NCI-H748 treated with DMSO at 0.1 percent for 48 hours (cell line): ENCODE measurements around the gene CLDN4.
"Not testable (repeated sequence)": the region's sequence is repeated elsewhere in the genome, so short reads cannot be mapped to it uniquely, and the experiment has no call there.

Source experiments
- DNase-seq: peaks from one replicate; lab custom pipeline; 2025; lab: John Stamatoyannopoulos, UW

Gene CLDN4

DNA sequence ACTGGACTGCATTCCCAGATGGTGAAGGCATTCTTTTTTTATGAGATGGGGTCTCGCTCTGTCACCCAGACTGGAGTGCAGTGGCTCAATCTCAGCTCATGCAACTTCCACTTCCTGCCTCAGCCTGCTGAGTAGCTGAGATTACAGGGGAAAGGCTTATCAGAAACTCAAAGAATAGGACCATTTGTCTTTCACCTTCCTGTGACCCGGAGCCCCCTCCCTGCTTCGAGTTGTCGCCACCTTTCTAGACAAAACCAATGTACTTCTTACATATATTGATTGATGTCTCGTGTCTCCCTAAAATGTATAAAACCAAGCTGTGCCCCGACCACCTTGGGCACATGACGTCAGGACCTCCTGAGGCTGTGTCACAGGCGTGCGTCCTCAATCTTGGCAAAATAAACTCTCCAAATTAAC is 13.3 kb downstream of the CLDN4 start:
- no peak for DNase-seq

DNA sequence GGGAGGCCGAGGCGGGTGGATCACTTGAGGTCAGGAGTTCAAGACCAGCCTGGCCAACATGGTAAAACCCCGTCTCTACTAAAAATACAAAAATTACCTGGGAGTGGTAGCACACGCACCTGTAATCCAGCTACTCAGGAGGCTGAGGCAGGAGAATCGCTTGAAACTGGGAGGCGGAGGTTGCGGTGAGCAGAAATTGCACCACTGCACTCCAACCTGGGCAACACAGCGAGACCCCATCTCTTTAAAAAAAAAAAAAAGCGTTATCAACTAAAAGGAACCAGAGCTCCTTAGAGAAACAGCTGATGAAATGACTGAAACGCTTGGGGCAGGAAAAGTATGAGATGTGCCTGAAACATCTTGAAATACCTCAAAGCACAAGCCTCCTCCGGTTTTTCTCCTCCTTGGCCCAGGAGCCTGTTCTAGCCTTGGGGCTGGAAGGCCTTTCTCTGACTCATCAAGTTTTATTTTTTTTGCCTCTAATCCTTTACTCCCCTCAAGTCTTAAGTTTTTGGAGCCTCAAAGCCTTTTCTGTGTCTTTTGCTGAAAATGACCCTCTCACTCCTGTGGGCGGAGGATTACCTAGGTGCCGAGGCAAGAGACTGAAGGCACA is 14.2 kb downstream of the CLDN4 start:
- DNase-seq = no peak

DNA sequence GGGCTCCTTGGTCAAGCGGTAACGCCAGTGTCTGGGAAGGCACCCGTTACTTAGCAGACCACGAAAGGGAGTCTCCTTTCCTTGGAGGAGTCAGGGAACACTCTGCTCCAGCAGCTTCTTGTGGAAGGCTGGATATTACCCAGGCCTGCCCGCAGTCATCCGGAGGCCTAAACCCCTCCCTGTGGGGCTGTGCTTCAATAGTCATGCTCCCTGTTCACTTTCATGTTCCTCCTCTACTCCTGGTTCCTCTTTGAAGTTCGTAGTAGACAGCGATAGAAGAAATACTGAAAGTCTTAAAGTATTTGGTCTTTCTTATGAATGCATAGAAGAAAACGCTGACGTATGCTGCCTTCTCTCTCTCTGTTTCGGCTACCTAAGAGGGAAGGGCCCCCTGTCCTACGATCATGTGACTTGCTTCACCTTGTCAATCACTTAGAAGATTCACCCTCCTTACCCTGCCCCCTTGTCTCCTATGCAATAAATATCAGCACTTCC is 15.0 kb downstream of the CLDN4 start:
- DNase-seq = not testable (repeated sequence)

DNA sequence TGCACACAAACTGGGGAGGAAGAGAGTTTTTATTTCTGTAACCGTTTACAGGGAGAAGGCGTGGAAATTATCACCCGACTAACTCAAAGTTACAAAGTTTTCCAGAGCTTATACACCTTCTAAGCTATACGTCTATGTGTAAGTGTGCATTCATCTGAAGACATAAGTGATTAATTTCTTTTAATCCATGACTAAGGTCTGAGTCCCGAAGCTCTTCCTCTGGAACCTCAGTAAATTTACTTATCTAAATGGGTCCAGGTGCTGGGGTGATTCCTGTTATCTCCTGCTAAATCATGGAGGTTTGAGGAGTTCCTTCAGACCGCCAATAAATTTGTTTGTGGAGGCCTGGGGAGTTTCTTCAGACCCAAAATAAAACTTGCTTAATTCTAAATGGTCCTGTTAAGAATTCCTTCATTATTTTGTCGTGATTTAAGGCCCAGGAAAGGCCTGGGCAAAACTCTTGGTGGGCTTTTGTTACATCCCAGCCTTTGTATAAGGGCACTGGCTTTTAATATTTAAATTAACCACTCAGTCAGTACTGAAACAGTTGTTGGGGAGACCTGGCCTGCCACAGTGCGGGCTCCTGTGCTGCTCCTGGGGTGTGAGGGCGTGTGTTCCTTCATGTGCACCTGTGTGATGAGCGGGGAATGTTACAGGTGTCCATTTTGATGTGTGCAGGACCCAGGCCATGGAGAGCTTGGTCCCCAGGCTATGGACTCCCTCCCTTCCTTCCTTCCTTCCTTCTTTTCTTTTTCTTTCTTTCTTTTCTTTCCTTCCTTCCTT is 17.3 kb downstream of the CLDN4 start:
- DNase-seq = no peak

DNA sequence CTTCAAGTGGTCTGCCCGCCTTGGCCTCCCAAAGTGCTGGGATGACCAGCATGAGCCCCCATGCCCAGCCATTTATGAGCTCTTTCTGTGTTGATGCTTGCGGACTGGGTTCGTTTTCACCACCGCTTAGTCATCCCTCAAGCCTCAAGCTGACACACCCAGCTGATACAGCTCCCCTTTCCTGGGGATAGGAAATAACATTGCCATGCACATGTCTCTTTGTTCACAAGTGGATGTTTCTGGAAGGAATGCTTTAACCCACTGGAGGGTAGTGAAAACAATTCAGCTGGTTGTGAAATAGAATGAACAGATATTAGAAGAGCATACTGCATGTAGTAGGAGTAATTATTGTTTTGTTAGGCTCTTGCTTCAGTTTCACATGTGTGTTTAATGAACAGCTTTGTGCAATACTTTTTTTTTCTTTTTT is 20.0 kb downstream of the CLDN4 start:
- DNase-seq = no peak

DNA sequence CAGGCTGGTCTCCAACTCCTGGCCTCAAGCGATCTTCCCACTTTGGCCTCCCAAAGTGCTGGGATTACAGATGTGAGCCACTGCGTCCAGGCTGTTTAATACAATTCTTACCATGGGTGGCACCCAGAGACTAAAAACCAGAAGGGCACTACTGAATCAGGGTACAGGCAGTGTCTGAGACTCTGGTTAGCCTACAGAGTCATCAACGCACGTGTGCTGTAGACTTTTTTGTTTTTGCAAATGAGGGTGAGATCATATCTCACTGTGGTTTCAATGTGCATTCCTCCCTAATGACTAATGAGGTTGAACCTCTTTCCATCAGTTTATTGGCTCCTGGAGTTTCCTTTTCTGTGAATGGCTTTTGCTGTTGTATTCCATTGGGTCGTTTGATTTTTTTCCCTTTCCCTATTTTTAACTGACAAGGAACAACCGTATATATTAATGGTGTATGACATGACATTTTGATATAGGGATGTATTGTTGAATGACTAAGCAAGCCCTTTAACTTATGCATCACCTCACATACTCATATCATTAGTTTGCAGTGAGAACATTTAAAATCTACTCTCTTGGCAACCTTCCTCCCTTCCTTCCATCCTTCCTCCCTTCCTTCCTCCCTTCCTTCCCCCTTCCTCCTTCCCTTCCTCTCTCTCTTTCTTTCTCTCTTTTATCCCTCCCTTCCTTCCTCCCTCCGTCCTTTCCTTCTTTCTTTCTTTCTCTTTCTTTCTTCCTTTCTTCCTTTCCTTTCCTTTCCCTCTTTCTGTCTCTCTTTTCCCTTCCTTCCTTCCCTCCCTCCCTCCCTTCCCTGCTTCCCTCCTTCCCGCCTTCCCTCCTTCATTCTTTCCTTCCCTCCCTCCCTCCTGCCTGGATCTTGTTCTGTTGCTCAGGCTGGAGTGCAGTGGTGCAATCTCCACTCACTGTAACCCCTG is 20.9 kb downstream of the CLDN4 start:
- no peak for DNase-seq

DNA sequence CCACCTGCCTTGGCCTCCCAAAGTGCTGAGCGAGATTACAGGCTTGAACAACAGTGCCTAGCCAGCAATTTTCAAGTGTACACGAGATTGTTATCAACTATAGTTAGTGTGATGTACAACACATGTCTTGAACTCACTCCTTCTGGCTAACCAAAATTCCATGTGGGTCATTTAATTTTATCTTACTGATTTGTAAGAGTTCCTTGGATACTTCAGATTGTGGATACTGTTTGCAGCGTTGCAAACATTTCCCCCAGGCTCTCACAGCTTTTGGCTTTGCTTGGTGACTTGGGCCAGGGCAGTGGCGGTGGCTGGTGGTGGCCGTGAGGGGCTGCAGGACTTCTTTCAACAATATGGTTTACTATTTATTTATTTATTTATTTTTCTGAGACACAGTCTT is 21.7 kb downstream of the CLDN4 start:
- no peak for DNase-seq

DNA sequence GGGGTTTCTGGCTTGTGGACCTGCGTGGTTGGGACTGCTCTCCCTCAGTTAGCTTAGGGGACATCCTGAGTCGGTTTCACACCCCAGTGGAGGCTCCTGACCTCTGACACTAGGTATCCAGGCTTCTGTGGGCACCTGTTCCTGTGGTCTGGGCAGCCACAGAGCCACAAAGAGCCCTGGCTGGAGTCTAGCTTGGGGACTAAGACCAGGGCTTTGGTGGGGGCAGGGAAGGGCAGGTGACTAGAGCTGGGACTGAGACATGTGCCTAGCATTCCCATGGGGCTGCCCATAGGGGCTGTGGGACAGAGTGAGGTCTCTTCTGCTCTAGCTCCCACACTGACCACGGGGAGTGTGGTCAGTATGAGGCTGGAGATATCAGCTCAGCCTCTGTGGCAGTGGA is 26.1 kb downstream of the CLDN4 start:
- no peak for DNase-seq

DNA sequence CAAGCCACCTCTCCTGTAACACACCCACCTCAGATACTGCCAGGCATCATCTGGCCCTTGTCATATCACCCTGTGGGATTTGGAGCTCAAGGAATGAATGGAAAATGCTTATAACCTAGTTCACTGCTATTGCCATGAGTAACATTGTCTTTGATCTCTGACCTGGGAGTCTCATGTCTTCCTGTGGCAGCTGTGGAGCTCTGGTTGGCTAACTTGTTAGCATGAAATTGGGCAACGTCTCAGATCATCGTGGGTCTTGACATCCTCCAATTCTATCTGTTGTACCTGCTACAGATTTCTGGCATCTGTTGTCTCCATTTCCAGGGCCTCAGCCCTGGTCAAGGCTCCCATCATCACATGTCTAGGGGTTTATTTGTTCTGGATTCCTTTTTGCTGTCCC is 28.0 kb downstream of the CLDN4 start:
- DNase-seq = no peak

DNA sequence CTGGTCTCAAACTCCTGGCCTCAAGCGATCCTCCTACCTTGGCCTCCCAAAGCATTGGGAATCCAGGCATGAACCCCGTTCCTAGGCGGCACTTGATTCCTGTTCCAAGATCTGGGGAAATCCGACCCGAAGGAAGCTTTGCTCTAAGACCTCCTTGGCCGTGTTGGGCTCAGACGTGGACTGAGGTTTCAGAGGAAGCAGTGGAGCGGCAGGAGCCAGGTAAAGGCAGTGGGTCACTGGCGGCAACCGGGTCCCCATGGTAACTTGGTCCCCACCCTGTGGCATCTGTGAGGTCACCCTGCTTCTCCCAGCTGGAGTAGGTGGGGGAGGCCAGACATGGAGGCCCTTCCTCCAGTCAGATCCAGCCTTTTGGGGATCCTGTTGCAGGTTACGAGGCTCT is 30.1 kb downstream of the CLDN4 start, which contains the start of gene TMEM270:
Gene TMEM270, plus strand, starts transcription at position 301 of the 400 bp plus-strand sequence. Its CDS starts 36 bp downstream, at position 337.
- no peak for DNase-seq

DNA sequence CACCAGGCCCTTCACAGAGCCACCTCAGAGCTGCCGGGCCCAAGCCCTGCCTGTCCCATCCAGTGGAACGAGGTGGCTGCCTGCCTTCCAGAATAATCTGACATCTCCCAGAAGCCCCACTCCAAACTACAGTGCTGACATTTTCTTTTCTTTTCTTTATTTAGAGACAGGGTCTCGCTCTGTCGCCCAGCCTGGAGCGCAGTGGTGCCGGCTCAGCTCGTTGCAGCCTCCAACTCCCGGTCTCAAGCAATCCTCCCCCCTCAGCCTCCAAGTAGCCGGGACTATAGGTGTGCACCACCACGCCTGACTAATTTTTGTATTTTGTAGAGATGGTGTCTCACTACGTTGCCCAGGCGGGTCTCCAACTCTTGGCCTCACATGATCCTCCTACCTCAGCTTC is 30.5 kb downstream of the CLDN4 start:
- no peak for DNase-seq

DNA sequence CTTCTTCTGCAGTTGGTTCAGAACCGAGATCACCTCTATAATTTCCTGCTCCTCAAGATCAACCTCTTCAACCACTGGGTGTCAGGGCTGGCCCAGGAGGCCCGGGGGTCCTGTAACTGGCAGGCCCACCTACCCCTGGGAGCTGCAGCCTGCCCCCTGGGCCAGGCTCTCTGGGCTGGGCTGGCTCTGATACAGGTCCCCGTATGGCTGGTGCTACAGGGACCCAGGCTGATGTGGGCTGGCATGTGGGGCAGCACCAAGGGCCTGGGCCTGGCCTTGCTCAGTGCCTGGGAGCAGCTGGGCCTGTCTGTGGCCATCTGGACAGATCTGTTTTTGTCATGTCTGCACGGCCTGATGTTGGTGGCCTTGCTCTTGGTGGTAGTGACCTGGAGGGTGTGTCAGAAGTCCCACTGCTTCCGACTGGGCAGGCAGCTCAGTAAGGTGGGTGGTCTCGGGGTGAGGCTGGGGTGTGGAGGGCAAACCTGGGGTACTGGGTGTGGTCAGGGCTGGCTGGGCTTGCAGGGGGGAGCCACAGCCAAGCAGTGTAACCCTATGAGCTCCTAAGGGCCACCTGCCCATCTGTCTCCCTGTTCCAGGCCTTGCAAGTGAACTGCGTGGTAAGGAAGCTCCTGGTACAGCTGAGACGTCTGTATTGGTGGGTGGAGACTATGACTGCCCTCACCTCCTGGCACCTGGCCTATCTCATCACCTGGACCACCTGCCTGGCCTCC is 34.4 kb downstream of the CLDN4 start:
- no peak for DNase-seq

DNA sequence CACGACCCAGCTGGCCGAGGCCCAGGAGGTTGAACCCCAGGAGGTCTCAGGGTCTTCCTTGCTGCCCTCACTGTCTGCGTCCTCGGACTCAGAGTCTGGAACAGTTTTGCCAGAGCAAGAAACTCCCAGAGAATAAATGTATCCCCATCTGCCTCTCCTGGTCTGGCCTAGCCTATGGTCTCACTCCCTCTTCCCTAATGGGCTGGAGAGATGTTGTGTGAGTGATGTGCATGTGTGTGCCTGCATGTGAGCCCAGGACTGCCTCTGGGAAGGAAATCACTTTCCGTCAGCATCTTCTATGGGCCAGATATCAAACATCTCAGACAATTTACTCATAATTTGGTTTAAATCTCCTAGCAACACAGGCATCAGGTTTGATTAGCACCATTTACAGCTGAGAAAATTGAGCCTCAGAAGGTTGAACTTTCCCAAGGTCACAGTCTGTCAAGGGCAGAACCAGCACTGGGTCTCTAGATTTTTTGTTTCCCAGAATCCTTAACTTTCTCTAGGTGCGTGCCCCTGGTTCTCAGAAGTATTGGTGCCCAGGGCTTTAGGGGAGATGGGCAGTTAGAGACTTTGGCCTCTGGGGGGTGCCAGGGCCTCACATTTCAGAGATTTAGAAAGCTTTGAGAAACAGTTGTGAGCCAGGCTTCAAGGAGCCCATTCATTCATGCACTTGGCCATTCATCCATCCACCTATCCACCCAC is 35.1 kb downstream of the CLDN4 start:
- DNase-seq = no peak

DNA sequence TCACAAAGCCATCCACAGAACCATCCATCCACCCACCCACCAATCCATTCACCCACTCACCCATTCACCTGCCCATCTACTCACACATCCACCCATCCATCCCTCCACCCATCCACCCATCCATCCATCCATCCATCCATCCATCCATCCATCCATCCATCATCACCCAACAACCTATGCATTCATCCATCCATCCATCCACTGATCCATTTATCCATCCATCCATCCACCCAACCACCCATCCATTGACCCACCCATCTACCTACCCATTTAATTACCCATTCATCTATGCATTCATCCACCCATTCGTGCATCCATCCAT is 35.6 kb downstream of the CLDN4 start:
- DNase-seq = no peak

DNA sequence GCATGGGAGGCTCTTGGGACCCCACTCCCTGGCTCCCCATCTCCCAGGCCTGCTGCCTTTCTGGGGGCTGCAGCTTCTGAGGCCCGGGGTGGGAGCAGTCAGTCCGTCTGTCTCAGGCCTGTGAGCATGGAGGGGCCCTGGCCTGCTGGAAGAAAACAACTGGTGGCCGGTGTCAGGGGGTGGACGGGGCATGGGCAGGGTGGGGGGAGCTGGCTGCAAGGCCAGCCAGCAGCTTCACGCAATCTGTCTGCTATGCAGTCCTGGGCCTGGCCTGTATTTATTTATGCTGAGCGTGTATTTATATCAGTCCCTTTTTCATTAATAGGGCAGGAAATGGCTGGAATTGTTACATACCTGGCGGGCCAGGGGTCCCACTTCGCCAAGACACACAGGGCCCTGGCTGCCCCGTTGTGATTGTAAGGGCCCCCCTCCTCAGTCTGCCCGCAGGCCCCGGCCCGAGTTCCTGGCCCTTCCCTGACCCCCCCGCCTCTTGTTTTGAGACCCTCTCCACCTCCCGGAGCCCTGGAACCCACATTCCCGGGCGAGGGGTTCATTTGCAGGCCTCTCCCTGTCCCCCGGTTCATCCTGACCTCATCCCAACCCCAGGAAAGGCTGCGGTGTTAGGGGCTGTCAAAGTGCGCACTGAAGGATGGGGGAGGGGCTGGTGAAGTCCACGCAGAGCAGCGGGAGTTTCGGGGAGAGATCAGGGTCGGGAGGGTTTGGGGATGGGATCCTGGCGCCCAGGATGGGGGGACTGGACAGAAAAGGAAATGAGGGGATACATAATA is 38.4 kb downstream of the CLDN4 start:
- DNase-seq = no peak

DNA sequence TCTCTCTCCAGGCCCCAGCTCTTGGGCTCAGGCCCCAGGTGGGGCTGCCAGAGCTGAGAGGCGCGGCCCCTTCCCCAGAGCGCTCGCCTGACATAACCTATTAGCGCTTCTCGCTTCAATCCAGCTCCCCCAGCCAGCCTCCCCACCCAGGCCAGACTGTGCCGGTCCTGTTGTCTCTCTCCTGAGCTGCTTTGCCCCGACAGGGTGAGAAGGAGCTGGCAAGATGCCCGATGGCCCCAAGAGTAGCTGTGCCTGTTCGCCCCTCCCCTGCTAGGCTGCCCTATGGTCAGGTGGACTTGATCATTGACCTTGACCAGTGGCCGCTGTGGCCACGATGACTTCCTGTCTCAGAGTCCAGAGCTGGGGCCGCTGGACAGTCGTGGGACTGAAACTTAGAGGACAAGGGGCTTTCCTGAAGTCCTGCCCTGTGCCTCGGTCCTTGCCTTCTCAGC is 39.3 kb downstream of the CLDN4 start:
- DNase-seq = no peak

DNA sequence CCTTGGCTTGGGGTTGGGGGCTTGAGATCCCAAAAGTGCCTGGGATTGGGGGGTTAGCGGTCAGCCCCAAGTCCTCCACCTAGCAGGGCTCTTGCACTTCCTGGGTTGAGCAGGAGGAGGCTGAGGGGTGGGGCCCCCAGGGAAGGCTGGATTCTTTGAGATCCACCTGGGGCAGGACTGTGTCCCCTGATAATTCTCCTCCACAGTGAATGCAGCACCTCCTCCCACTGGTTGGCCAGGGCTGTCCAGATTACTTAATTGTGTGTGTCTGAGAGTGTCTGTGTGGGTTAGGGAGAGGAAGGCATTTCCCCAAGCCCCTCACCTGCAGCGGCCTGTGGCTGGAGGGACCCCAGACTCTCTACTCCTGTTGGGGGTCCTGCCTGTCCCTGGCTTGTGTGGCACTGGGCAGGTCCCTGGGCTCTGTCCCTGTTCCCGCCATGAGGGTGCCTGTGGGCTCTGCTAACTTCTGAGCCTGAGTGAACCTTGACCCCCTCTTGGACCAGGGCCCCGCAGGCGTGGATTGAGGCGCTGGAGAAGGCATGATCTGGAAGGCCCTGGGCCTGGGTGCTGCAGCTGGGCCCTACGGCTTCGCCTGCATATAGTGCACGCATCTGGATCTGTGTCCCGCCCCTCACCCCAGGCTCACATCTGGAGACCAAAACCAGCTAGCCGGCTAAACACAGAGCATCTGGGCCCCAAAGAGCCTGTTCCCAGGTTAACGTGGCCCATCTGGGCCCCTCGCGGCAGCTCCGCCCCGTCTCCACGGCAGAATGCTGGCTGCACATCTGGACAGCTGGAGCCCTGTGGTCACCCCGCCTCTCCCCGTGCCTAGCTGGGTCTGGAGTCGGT is 40.6 kb downstream of the CLDN4 start:
- DNase-seq = no peak

DNA sequence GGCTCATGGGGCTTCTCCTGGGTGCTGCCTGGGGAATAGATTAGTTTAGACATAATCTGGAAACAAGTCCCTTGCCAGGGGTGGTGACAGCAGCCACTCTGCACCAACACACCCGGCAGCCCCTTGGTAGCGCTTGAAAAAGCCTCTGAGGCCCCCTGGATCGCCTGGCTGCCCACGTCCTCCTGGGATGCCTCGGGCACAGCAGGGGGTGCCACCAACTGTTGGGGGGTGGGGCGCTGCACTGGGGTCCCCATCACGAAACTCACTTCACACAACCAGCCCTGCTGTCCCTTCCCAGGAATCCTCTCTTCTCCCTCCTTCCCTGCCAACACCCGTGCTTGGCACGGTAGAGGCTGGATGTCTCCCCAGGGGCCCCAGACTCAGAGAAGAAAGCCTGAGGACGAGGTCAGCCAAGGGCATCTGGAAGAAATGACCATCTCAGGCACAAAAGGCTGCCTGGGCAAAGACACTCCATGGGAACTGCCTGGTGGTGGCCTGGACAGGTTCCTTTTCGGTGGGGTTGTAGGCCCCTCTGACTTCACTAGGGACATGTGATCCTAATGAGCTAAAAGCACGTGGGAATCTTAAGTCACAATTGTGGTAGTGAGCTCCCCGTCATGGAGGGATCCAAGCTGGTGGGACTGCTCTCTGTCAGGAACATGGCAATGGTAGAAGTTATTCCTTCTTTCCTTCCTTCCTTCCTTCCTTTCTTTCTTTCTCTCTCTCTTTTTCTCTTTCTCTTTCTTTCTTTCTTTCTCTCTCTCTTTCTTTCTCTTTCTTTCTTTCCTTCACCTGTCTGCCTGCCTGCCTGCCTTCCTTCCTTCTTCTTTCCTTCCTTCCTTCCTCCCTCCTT is 41.5 kb downstream of the CLDN4 start:
- no peak for DNase-seq
